ENCODE data around the gene RRP15.

Gene RRP15

GRCh38 chr1:218364028-218364710, 79.1 kb downstream of the RRP15 start:
- no peak for DNase-seq

- DNase-seq, result no peak
Observed at GRCh38 chr1:218365226-218365999, 80.3 kb downstream of the RRP15 start.

DNA sequence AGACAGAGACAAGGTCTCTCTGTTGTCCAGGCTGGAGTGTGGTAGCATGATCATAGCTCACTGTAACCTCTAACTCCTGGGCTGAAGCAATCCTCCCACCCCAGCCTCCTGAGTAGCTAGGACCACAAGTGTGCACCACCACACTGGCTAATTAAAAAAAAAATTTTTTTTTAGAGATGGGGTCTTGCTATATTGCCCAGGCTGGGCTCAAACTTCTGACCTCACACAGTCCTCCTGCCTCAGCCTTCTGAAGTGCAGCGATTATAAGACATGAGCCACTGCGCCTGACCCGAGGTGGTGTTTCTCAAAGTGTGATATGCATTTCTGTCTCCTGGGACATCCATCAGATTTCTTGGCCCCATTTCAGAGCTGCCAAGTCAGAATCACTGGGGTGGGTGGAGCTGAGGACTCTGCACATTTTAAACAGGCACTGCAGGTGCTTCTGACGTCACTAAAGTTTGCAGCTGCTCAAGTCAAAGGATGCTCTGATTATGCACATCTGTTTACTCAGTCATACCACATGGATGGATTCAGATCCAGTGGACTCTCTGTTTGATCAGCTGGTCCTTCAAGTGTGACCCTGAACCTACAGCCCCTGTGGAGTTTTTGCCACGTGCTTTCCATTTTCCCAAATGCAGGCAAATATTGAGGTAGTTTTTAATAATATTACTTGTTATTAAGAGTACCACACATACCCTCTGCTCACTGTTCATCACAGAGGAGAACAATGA, 81.4 kb downstream of the RRP15 start:
- no peak for DNase-seq

GRCh38 chr1:218367118-218367517, 82.0 kb downstream of the RRP15 start:
- no peak for DNase-seq

- DNase-seq, result no peak
Observed at GRCh38 chr1:218368686-218369085, 83.6 kb downstream of the RRP15 start.

GRCh38 chr1:218369688-218370511, 84.8 kb downstream of the RRP15 start:
- DNase-seq, result no peak

GRCh38 chr1:218371927-218372672, 87.0 kb downstream of the RRP15 start:
- no peak for DNase-seq

- no peak for DNase-seq
Observed at GRCh38 chr1:218374401-218375353, 89.6 kb downstream of the RRP15 start.

DNA sequence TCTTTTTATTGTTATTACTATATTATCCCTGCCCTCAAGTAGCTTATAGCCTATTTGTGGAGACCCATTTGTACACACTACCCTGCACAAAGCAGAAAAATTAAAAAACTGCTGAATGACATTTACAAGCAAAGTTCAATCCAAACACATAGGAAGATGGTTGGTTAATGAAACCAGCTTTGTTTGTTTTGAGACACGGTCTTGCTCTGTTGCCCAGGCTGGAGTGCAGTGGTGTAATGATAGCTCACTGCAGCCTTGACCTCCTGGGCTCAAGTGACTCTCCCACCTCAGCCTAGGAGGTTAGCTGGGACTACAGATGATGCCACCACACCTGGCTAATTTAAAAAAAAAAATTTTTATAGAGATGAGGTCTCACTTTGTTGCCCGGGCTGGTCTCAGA, 91.6 kb downstream of the RRP15 start:
- DNase-seq, result no peak

GRCh38 chr1:218377143-218377660, 92.1 kb downstream of the RRP15 start:
- peak; percentile 76 for DNase-seq

GRCh38 chr1:218380125-218380977, 95.3 kb downstream of the RRP15 start:
- DNase-seq, result no peak

DNA sequence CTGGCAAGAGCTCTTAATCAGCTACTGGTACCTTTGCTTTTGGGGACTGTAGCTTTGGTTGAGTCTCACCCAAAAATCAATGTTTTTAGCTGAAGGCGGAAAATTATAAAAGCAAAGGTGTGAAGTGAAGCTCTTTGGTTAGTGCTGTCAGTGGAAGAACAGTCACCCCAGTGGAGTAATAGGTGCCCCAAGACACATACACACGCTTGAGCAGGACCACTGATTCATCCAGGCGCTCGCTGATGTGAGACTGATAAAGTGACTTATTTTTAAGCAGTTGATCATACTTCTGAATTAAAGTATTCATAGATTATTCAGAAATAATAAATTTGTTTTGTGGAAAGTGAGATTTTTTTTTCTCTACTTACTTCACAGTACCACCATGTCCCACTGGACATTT, 97.2 kb downstream of the RRP15 start:
- DNase-seq, result no peak

DNA sequence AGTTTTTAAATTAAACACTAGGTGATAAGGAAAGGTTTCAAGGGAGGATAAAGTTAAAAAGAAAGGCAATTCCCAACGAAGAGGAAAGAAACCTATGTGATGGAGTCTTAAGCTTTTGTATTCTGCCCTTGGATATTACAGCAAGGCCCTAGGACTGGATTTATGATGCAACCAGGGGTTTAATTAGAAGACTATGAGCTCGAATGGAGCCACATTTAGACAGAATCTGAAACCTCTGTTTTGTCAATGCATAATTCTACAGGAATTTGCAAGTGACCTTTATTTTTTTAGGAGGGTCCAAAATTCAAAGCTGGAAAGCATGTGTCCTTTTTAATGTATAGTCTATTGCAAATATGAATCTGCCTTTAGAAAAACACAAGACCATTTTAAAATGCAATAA, 98.0 kb downstream of the RRP15 start:
- no peak for DNase-seq

- no peak for DNase-seq
Observed at GRCh38 chr1:218383681-218384080, 98.6 kb downstream of the RRP15 start.

- no peak for DNase-seq
Observed at GRCh38 chr1:218384581-218384993, 99.5 kb downstream of the RRP15 start.
